Measurements from ENCODE around the gene BRAF.
"Not testable (repeated sequence)": the region's sequence is repeated elsewhere in the genome, so short reads cannot be mapped to it uniquely, and the experiment has no call there.

Gene BRAF

DNA sequence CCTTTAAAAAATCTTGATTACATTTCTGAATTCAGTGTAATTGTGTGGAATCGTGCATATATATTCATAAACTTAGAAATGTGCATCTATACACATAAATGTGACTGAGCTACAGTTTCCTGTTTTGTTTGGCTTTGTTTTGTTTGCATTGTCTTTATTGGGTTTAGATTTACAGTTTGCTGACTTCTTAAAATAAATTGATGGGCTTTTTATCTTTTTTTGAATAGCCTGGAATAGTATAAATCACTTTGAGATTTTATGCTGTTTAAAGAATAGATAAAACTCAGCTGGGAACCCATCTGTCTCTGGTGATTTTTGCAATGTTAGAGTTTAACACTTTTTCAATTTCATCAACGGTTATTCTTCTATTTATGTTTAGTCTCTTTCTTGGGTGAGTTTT lies 21.2 kb upstream of the BRAF start:
- TF ChIP-seq, protein P1, sequence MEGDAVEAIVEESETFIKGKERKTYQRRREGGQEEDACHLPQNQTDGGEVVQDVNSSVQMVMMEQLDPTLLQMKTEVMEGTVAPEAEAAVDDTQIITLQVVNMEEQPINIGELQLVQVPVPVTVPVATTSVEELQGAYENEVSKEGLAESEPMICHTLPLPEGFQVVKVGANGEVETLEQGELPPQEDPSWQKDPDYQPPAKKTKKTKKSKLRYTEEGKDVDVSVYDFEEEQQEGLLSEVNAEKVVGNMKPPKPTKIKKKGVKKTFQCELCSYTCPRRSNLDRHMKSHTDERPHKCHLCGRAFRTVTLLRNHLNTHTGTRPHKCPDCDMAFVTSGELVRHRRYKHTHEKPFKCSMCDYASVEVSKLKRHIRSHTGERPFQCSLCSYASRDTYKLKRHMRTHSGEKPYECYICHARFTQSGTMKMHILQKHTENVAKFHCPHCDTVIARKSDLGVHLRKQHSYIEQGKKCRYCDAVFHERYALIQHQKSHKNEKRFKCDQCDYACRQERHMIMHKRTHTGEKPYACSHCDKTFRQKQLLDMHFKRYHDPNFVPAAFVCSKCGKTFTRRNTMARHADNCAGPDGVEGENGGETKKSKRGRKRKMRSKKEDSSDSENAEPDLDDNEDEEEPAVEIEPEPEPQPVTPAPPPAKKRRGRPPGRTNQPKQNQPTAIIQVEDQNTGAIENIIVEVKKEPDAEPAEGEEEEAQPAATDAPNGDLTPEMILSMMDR (IDR thresholded peaks at IDR 0.05; ENCODE audit: low read depth, low read length), result no peak
- no peak overlapping the region for H3K4me3 ChIP-seq (replicated peaks in 1 of 2; ENCODE audit: low read depth in 2 of 2, low read length in 2 of 2)
- DNase-seq (ENCODE audit: low read depth in 2 of 2), result no peak

DNA sequence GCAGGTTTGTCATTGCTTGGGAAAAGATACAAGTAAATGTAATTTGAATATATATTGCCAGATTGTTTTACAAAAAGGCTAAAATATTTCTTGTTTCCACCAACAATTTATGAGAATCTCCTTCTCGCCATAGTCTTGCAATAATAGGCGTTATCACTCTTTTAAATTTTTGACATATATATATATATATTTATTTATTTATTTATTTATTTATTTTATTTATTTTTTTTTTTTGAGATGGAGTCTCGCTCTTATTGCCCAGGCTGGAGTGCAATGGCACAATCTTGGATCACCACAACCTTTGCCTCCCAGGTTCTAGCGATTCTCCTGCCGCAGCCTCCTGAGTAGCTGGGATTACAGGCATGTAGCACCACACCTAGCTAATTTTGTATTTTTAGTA lies 17.5 kb upstream of the BRAF start:
- H3K4me3 ChIP-seq (replicated peaks in 1 of 2; ENCODE audit: low read depth in 2 of 2, low read length in 2 of 2); DNase-seq (ENCODE audit: low read depth in 2 of 2): not testable (repeated sequence)

DNA sequence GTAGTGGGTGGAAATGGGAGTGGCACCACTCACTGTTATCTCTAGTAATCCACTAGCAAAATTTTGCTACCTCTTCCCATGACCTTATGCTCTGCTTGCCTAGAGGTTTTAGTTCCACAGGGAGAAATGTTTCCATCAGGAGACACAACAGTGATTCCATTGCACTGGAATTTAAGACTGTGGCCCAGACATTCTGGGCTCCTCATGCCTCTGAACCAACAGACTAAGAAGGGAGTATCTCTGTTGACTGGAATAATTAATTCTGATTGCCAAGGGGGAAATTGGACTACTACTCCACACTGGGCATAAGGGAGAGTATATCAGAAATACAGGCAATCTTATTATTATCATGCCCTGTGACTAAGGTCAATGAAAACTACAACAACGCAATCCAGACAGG lies 16.2 kb upstream of the BRAF start:
- no peak for DNase-seq (ENCODE audit: low read depth in 2 of 2)
- no peak overlapping the region for H3K4me3 ChIP-seq (replicated peaks in 1 of 2; ENCODE audit: low read depth in 2 of 2, low read length in 2 of 2)
- TF ChIP-seq, protein P1 (IDR thresholded peaks at IDR 0.05; ENCODE audit: low read depth, low read length), result no peak

DNA sequence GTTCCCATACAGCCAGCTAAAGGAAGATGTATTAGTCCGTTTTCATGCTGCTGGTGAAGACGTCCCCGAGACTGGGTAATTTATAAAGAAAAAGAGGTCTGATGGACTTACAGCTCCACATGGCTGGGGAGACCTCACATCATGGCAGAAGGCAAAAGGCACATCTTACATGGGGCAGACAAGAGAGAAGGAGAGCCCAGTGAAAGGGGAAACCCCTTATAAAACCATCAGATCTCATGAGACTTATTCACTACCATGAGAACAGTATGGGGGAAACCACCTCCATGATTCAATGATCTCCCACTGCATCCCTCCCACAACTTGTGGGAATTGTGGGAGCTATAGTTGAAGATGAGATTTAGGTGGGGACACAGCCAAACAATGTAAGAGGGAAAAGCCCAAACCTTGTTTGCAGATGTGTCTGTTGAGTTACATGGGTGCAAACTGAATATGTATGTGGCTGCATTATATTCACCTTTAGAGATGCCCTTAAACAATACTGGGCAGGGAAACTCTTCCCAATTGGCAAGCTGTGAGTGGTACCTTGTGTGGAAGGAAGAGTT lies 13.1 kb upstream of the BRAF start:
- DNase-seq (ENCODE audit: low read depth in 2 of 2), result no peak
- TF ChIP-seq, protein P1 (IDR thresholded peaks at IDR 0.05; ENCODE audit: low read depth, low read length), result no peak
- no peak overlapping the region for H3K4me3 ChIP-seq (replicated peaks in 1 of 2; ENCODE audit: low read depth in 2 of 2, low read length in 2 of 2)

DNA sequence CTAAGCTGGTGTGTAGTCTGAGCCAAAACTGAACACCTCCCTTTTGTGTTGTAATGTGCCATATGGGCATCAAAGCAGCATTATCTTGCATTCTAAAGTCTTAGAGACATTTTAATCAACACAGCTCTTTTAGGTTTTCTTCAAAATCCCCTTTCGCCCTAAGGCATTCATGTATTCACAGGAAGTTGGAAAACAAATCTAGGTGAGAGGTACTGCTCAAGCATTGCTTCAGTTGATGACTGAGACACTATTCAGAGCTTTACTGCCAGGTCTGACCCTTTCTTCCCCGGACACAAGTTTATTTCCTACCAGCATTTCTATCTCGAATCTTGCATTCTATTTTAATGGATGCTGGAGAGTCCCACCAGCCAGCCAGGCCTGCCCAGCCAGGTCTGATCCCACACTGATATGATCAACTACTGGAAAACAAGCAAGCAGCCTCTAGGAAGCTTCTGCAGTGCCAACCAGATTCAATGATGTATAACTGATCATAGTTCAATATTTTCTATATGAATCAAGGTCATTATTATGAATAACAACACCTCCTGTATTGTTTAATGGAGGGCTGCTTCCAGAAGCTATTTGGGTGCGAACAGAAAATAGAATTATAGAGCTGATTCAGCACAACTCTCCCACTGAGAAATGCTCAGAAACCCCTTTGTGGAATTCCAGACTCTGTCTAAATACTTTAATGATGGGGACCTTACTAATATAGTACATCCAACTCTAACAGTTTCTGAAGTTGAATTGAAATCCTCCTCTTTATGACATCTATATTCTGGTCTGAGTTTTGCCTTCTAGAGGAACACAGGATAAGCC lies 4.0 kb upstream of the BRAF start:
- H3K4me3 ChIP-seq (replicated peaks in 1 of 2; ENCODE audit: low read depth in 2 of 2, low read length in 2 of 2), result no peak overlapping the region
- TF ChIP-seq, protein P1 (IDR thresholded peaks at IDR 0.05; ENCODE audit: low read depth, low read length), result no peak
- DNase-seq (ENCODE audit: low read depth in 2 of 2), result no peak

DNA sequence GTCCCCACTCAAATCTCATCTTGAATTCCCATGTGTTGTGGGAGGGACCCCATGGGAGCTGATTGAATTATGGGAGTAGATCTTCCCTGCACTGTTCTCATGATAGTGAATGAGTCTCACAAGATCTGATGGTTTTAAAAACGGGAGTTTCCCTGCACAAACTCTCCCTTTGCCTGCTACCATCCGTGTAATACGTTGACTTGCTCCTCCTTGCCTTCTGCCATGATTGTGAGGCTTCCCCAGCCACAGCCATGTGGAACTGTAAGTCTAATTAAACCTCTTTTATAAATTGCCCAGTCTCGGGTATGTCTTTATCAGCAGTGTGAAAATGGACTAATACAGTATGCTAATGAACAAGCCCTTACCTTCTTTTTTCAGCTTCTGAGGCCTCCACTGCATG lies 3.2 kb upstream of the BRAF start:
- DNase-seq (ENCODE audit: low read depth in 2 of 2), result not testable (repeated sequence)

DNA sequence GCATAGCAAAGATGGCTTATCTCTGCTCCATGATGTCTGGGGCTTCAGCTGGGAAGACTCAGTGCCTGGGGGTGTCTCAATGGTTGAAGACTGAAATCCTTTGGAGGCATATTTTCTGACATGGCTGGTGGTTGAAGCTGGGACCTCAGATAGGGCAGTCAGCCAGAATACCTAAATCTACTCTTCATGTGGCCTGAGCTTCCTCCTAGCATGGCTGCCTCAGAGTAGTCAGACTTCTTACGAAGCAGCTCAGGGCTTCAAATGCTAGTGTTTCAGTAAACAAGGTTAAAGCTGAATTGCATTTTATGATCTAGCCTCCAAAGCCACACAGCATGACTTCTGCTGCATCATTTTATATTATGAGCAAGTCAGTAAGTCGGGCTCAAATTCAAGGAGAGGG lies 2.6 kb upstream of the BRAF start:
- DNase-seq (ENCODE audit: low read depth in 2 of 2), result no peak
- TF ChIP-seq, protein P1 (IDR thresholded peaks at IDR 0.05; ENCODE audit: low read depth, low read length), result no peak
- no peak overlapping the region for H3K4me3 ChIP-seq (replicated peaks in 1 of 2; ENCODE audit: low read depth in 2 of 2, low read length in 2 of 2)

More for the DNA sequence above, 3.2 kb upstream of the BRAF start:
- H3K4me3 ChIP-seq (replicated peaks in 1 of 2; ENCODE audit: low read depth in 2 of 2, low read length in 2 of 2), result not testable (repeated sequence)
